NK-92 (cell line): ENCODE data around the gene HSD11B1.
"Not testable (repeated sequence)": the region's sequence is repeated elsewhere in the genome, so short reads cannot be mapped to it uniquely, and the experiment has no call there.

ENCODE experiments used
- DNase-seq: peaks from one replicate; lab custom pipeline; 2025; ENCODE audit not compliant: unreplicated experiment; lab: John Stamatoyannopoulos, UW

The HSD11B1 gene

DNA sequence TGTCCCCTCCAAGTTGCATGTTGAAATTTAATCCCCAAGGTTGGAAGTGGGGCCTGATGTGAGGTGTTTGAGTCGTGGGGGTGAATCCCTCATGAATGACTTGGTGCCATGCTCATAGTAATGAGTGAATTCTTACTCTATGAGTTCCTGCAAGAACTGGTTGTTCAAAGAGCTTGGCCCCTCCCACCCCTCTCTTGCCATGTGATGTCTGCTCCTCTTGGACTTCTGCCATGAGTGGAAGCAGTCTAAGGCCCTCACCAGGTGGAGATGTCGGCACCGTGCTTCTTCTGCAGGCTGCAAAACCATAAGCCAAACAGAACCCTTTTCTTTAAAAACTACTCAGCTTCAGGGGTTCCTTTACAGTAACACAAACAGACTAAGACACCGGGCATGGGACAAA lies 15.2 kb upstream of the HSD11B1 start:
- DNase-seq, result no peak

GRCh38 chr1:209691237-209691636 lies 13.4 kb upstream of the HSD11B1 start:
- no peak for DNase-seq

DNA sequence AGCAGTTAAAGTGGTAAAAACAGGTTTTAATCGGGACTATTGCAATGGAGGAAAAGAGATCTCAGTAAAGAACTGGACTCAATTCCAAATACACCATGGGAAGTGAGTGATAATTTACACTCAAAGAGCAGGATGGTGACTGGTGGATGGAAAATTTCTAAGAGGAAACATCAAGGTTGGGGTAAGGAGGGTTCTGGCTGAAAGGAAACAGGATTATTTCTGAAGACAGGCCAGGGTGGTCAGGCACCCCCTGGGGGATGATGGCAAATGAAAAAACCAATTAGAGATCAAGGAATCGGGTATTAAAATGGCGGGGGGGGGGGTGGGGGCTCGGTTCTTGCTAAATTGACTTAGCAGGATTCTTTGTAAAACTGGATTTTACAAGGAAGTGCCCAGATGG lies 12.3 kb upstream of the HSD11B1 start:
- no peak for DNase-seq

DNA sequence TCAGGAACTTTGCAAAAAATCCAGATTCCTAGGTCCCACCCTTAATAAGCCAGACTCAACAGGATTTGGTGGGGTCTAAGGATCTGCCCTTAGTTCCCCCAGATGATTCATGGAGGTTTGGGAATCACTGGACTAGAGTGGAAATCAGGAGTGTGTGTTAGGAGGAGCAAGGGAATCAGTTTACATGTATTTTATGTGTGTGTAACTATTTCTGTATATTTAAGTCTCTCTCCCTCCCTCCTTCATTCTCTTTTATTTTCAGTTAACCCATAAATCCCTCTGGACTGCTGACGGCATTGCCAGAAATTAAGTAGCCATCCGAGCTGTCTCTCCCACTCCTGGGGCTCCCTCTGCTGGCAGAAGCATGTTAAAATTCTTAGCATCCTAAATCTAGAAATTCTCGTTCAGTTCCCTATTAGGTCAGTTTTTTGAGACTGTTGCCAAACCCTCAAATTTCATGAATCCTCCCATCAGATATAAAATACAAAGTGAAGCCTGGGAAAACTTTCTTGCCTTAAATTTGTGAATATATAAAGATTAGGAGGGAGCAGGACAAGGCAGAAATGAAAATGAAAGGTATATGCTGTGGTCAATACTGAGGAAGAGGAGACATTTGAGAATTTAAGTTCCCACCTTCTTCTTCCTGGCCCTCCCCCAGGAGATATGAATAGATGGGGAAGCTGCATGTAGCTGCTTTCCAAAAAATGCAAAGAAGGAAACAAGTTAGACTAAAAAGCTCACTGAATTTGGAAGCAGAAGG lies 11.7 kb upstream of the HSD11B1 start:
- no peak for DNase-seq

- DNase-seq, result no peak
These were observed 8.0 kb upstream of the HSD11B1 start for GRCh38 chr1:209696673-209697072.

DNA sequence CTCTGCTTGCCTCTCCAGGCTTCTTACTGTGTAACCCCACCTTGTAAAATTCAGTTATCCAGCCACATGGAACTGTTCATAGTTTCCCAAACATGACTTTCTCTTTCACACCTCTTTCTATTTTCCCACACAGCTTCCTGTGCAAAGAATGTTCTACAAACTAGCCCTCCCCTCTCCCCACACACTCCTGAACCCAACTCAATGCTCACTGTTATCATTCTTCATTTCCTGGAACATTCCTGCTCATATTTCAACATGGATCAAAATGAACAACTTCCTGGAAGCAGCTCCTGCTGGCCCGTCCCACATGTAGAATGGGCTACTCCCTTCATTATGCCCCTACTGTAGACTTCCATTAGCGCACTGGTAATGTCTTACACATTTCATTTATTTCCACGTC lies 7.5 kb upstream of the HSD11B1 start:
- DNase-seq, result no peak

GRCh38 chr1:209700686-209701085 lies 4.0 kb upstream of the HSD11B1 start:
- DNase-seq, result not testable (repeated sequence)

GRCh38 chr1:209702832-209703231 lies 1.8 kb upstream of the HSD11B1 start:
- DNase-seq, result no peak

DNA sequence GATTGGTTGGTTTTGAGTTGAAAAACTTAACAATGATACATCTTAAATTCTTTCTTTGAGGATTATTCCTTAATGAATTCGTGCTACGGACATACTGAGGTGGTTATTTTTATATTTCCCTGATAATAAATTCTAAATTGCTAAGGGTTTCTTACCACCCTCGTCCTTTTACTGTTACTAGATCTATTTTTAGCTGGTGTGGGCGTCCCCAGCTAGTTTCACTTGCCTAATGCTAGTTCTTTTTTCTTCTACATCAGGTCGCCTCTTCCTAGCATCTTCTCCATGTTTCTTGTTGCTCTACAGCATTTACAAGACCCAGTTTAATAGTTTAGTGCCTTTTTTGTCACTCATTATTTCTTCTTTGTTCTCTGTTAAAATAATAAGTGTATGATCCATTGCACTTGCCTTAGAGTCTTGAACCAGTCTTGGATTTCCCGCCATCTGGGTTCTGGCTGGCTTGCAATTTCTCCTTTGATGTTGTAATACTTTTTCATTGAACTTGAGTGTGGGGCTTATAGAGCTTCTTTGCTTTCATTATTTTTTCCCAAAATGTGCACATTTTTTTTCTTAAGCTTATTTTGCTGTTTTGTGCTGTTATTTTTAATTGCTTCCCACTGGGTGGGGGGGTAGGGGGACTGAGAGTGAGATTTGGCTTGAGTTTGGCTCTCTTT lies 677 bp upstream of the HSD11B1 start:
- DNase-seq, result no peak

DNA sequence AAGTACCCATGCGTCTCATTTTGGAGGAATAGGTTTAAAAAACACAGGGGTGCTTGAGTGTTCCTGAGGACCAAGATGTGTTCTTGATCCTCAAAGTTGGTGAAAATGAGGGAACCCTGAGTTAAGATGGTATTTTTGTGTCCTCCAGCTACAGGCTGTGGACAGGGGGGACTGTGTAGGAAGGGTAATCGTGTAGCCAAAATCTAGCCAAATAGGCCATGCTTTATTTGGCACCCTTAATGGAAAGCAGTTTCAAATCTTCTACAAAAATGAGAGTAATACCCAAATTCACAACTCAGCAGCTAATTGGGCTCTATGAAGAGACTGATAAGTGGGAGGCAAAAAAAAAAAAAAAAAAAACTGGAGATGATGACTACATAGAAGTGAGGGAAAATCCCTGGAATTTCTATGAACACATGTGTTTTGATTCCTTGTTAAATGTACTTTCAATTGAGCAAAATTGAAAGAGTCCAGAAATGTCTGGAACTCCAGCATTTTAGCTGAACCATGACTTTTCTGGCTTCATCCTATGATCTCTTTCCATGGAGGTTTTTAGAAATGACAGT lies 470 bp downstream of the HSD11B1 start:
- no peak for DNase-seq

DNA sequence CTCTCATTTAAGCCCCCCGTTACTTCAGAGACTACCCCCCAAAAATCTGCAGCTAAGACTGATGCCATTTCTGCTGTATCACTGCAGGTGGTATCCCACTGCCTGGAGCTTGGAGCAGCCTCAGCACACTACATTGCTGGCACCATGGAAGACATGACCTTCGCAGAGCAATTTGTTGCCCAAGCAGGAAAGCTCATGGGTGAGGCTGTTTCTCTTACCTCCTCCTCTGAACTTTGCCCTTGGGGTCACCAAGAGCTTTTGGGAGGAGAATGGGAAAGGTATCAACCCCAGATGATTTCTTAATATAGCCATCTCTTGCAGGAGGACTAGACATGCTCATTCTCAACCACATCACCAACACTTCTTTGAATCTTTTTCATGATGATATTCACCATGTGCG lies 2.0 kb downstream of the HSD11B1 start:
- no peak for DNase-seq

- no peak for DNase-seq
These were observed 2.7 kb downstream of the HSD11B1 start for GRCh38 chr1:209707308-209707707.

DNA sequence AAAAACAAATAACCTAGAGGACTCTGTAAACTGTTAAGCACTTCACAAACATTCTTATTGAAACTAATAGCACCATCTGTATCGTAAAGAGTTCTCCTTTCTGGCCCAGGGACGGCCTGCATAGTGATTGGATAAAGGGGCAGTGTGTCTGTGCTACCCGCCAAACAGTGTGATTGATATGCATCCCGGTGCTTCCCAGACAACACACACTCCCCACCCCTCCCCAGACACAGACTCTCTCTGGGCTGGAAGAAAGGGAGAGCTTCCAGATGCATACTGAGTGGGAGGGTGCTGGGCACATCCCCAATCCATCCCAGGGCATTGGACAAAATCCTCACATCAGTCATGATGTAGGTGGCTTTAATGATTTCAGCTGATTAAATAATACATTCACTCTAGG lies 3.7 kb downstream of the HSD11B1 start:
- no peak for DNase-seq

- DNase-seq, result no peak
These were observed 5.4 kb downstream of the HSD11B1 start for GRCh38 chr1:209710093-209710492.

DNA sequence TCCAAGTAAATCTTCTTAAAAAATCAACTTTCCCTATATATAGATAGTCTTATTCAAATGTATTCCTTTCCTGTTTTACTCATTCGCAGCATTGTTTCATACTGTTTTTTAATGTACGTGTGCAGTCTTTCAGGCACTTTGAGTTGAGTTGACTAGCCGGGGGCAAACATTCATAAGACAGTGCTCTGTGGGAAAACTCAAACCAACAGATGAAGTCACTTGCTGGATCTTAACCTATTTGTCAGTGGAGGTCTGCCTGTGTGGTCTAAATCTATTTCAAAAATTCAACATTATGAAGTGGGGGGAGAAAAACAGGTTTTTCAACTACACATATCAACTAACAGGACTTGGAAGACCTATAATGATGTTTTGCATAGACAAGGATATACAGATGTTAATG lies 6.2 kb downstream of the HSD11B1 start:
- DNase-seq, result no peak

DNA sequence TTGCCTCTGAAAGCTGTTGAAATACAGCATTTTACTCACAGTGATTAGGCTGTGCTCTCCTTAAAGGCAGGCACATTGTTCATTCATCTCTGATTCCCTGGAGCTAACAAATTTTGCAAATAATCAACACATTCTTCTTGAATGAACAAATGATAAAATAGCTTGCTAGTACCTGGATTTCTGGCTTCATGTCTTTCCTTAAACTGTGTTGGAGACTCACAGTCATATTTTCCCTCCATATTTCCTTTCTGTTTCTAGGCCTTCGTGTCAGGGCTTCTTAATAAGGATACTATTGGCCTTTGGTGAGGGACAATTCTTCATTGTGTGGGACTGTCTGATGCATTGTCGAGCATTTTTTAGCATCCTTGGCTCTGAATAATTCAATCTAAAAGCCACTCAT lies 9.7 kb downstream of the HSD11B1 start:
- no peak for DNase-seq

GRCh38 chr1:209715314-209715713 lies 10.7 kb downstream of the HSD11B1 start:
- DNase-seq, result no peak

DNA sequence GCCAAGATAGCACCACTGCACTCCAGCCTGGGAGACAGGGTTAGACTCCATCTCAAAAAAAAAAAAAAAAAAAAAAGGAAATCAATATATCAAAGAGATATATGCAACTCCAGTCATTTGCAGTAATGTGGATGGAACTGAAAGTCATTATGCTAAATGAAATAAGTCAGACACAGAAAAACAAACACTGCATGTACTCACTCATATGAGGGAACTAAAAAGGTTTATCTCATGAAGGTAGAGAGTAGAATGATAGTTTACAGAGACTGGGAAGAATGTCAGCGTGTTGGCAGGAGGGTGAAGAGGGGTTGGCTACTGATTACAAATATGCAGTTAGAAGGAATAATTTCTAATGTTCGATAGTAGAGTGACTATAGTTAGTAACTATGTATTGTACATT lies 13.2 kb downstream of the HSD11B1 start:
- DNase-seq, result no peak

DNA sequence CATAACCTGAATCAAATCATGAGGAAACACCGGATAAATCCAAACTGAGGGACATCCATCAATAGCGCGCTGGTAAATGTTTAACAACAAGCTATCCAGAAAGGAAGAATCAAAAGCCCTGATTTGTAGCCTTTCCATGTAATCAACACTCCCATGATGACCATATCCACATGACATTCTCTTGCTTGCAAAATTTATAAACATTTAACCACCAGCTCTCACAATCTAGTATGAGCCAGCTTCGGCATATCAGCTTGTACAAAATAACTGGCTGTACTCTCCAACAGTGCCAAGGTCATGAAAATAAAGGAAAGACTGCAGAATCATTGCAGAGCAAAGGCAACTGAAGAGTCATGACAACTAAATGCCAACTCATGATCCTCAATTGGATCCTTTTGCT lies 15.7 kb downstream of the HSD11B1 start:
- no peak for DNase-seq

GRCh38 chr1:209720826-209721225 lies 16.2 kb downstream of the HSD11B1 start:
- no peak for DNase-seq

DNA sequence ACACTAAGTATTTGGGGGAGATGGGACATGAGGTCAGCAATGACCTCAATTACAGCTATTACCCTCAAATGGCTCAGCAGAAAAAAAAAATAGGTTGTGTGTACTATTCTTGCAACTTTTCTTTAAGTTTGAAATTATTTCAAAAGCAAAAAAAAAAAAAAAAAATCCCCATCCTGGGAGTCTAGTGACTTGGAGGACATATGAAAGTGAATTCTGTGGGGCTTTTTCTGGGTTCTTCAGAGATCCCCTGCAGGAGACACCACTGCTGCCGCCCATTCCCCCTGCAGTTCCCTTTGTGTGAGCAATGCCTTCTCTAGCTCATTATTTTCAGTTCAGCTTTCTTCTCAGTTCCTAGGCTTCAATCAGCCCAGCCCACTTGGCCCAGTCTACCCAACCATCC lies 16.7 kb downstream of the HSD11B1 start:
- DNase-seq, result no peak

- DNase-seq, result no peak
These were observed 18.6 kb downstream of the HSD11B1 start for GRCh38 chr1:209723265-209723664.
